ENCODE measurements around the gene PTPRQ. TPM values are rescaled to one million over a fixed set of nuclear protein-coding genes. Genes with fewer than 3 reads are reported as not detected.

The PTPRQ gene
- total RNA-seq, 3 donors from 2014 or later = not detected

GRCh38 chr12:80714846-80715245, 270.8 kb downstream of the PTPRQ start:
- Mint-ChIP-seq H3K27me3 (ENCODE audit: low read depth) (peaks cover 31% of the 10 kb centered on the region), H3K4me3 (no peak overlapping the region), H3K36me3 (ENCODE audit: insufficient read depth) (no peaks in the 10 kb centered on the region), H3K9me3 (peaks cover 6% of the 10 kb centered on the region), H3K4me1 (ENCODE audit: low read depth) (no peaks in the 10 kb centered on the region)
- ATAC-seq (no peak), DNase-seq (no peak)

GRCh38 chr12:80715713-80716249, 271.7 kb downstream of the PTPRQ start:
- DNase-seq (no peak), ATAC-seq (no peak)
- Mint-ChIP-seq H3K4me1 (ENCODE audit: low read depth) (no peaks in the 10 kb centered on the region), H3K9me3 (peaks cover 3% of the 10 kb centered on the region), H3K4me3 (no peak overlapping the region), H3K27me3 (ENCODE audit: low read depth) (peaks cover 24% of the 10 kb centered on the region), H3K36me3 (ENCODE audit: insufficient read depth) (no peaks in the 10 kb centered on the region)

- H3K36me3 Mint-ChIP-seq (ENCODE audit: insufficient read depth) = no peaks in the 10 kb centered on the region
- ATAC-seq = no peak
- H3K9me3 Mint-ChIP-seq = peaks cover 3% of the 10 kb centered on the region
- H3K27me3 Mint-ChIP-seq (ENCODE audit: low read depth) = peaks cover 24% of the 10 kb centered on the region
- no peaks in the 10 kb centered on the region for H3K4me1 Mint-ChIP-seq (ENCODE audit: low read depth)
- DNase-seq = no peak
- H3K4me3 Mint-ChIP-seq = no peak within 1 kb of the TSS
Measured at GRCh38 chr12:80716696-80717469, 272.8 kb downstream of the PTPRQ start, which contains the start of gene MYF5. Gene MYF5 (plus strand): TSS chr12:80716912. CDS start chr12:80717064, 152 bp downstream.

- Mint-ChIP-seq H3K4me3 (no peak overlapping the region), H3K9me3 (peaks cover 3% of the 10 kb centered on the region), H3K4me1 (ENCODE audit: low read depth) (no peaks in the 10 kb centered on the region), H3K36me3 (ENCODE audit: insufficient read depth) (no peaks in the 10 kb centered on the region), H3K27me3 (ENCODE audit: low read depth) (peaks cover 24% of the 10 kb centered on the region)
- DNase-seq (no peak), ATAC-seq (no peak)
Measured at GRCh38 chr12:80717856-80718255, 273.8 kb downstream of the PTPRQ start.

GRCh38 chr12:80720516-80720915, 276.5 kb downstream of the PTPRQ start:
- H3K9me3 Mint-ChIP-seq = peaks cover 3% of the 10 kb centered on the region
- H3K4me1 Mint-ChIP-seq (ENCODE audit: low read depth) = no peaks in the 10 kb centered on the region
- ATAC-seq = no peak
- no peak for DNase-seq
- no peaks in the 10 kb centered on the region for H3K36me3 Mint-ChIP-seq (ENCODE audit: insufficient read depth)
- no peak overlapping the region for H3K4me3 Mint-ChIP-seq
- H3K27me3 Mint-ChIP-seq (ENCODE audit: low read depth) = peaks cover 12% of the 10 kb centered on the region

- no peaks in the 10 kb centered on the region for H3K36me3 Mint-ChIP-seq (ENCODE audit: insufficient read depth)
- H3K4me1 Mint-ChIP-seq (ENCODE audit: low read depth) = no peaks in the 10 kb centered on the region
- no peaks in the 10 kb centered on the region for H3K9me3 Mint-ChIP-seq
- H3K27me3 Mint-ChIP-seq (ENCODE audit: low read depth) = peaks cover 4% of the 10 kb centered on the region
- H3K4me3 Mint-ChIP-seq = no peak overlapping the region
- DNase-seq = no peak
- ATAC-seq = no peak
Measured at GRCh38 chr12:80721326-80721725, 277.3 kb downstream of the PTPRQ start.

Data from activated T-cell treated with anti-CD3 and anti-CD28 coated beads, Interleukin-2, amount 50 U/mL, for 4 hours (primary cell).